Thyroid gland (tissue), 4 donors: ENCODE results near the gene RNPEP. TPM values are rescaled to one million over a fixed set of nuclear protein-coding genes. Genes with fewer than 3 reads are reported as not detected.

ENCODE experiments used
- DNase-seq, 2 donors: peaks; one replicate each; pipeline ENCODE4 v3.0.0-alpha.2; 2019
- H3K27ac ChIP-seq, 3 donors: fragments of 200-600 bp; sonication (generic); 1 replicate in 2 of 3; 2 replicates in 1 of 3; pipeline ENCODE4 v1.5.1; 2016 to 2019; ENCODE audit warnings: mild to moderate bottlenecking in 1 of 3, moderate library complexity in 1 of 3
- H3K27me3 ChIP-seq: fragments of 200-600 bp; sonication (generic); one replicate; pipeline ENCODE4 v1.5.1; 2019
- H3K36me3 ChIP-seq, 2 donors: fragments of 200-600 bp; sonication (generic); one replicate each; pipeline ENCODE4 v1.5.1; 2016 to 2019
- H3K4me1 ChIP-seq, 2 donors: fragments of 200-600 bp; sonication (generic); one replicate each; pipeline ENCODE4 v1.5.1; 2017 to 2019
- H3K4me3 ChIP-seq, 3 donors: fragments of 200-600 bp; sonication (generic); replicated peaks in 1 of 3; 1 replicate in 2 of 3; 2 replicates in 1 of 3; pipeline ENCODE4 v1.5.1; 2016; ENCODE audit warnings: mild to moderate bottlenecking in 1 of 3
- H3K9me3 ChIP-seq: fragments of 200-600 bp; sonication (generic); one replicate; pipeline ENCODE4 v1.5.1; 2017
- CTCF ChIP-seq, 6 experiments: fragments of 200-600 bp in 3 of 6; fragments of 450-650 bp in 3 of 6; sonication (generic) in 3 of 6; IDR thresholded peaks; one replicate each; pipeline ENCODE4 v1.5.1; 2016 to 2019; ENCODE audit warnings: antibody characterized with exemption in 6 of 6, mild to moderate bottlenecking in 2 of 6, inconsistent platforms in 1 of 6, moderate library complexity in 1 of 6
- POLR2A ChIP-seq, 2 donors: fragments of 450-650 bp; IDR thresholded peaks; one replicate each; pipeline ENCODE4 v1.6.1; 2017; ENCODE audit warnings: antibody characterized with exemption in 2 of 2, mild to moderate bottlenecking in 2 of 2, moderate library complexity in 1 of 2
- WGBS, 2 donors: methylation state at CpG; one replicate each; pipeline ENCODE4 v1.1.5; 2017; 5-methylcytosine and 5-hydroxymethylcytosine counted together
- intact Hi-C: fragments of 100-400 bp; cut with DNase I; formaldehyde crosslinking; loops from one replicate; pipeline ENCODE4 v1.15.1; 2023
- total RNA-seq, 4 donors: library from RNA; depleted of rRNA; stranded (reverse); fragments of >200 nt; gene quantifications; one replicate each; pipeline ENCODE4 v1.2.3, GENCODE V29; 2016

RNPEP gene
- total RNA-seq, 4 donors from 2014 or later, result 61.4 to 98.1 (median 85.7) TPM

GRCh38 chr1:202014060-202014459 is 31.6 kb downstream of the RNPEP start:
- intact Hi-C loops, result no loop called here
- peaks cover 31 to 51% of the 10 kb centered on the region in 2 donors for H3K4me1 ChIP-seq
- no peak overlapping the region for H3K4me3 ChIP-seq
- H3K9me3 ChIP-seq, result no peaks in the 10 kb centered on the region
- DNase-seq, result no peak
- no peaks in the 10 kb centered on the region for H3K27me3 ChIP-seq
- no peak for TF ChIP-seq POLR2A (IDR thresholded peaks at IDR 0.05)
- TF ChIP-seq CTCF (IDR thresholded peaks at IDR 0.05), result no peak
- peaks cover 5 to 11% of the 10 kb centered on the region in 2 donors for H3K36me3 ChIP-seq
- 95 to 97% methylated on average over 6 of the region's 6 CpGs for WGBS, 2 donors
- no peak overlapping the region for H3K27ac ChIP-seq

- Histone ChIP-seq H3K27me3 (no peaks in the 10 kb centered on the region), H3K9me3 (no peaks in the 10 kb centered on the region), H3K27ac (no peak overlapping the region), H3K4me3 (no peak overlapping the region), H3K4me1 (peaks cover 23 to 41% of the 10 kb centered on the region in 2 donors), H3K36me3 (peaks cover 5 to 11% of the 10 kb centered on the region in 2 donors)
- TF ChIP-seq CTCF (IDR thresholded peaks at IDR 0.05) (no peak), POLR2A (IDR thresholded peaks at IDR 0.05) (no peak)
- DNase-seq, result no peak
- WGBS, 2 donors, result 86 to 88% methylated on average over 17 of the region's 17 CpGs
- intact Hi-C loops, result no loop called here
Measured at GRCh38 chr1:202014915-202015661, 32.6 kb downstream of the RNPEP start.

- Histone ChIP-seq H3K27ac (no peak overlapping the region), H3K4me1 (peaks cover 20 to 39% of the 10 kb centered on the region in 2 donors), H3K36me3 (peaks cover 5 to 11% of the 10 kb centered on the region in 2 donors), H3K27me3 (no peaks in the 10 kb centered on the region), H3K4me3 (no peak overlapping the region), H3K9me3 (no peaks in the 10 kb centered on the region)
- DNase-seq, result no peak
- 95 to 96% methylated on average over 3 of the region's 3 CpGs for WGBS, 2 donors
- TF ChIP-seq POLR2A (IDR thresholded peaks at IDR 0.05) (no peak), CTCF (IDR thresholded peaks at IDR 0.05) (no peak)
- intact Hi-C loops, result no loop called here
Measured at GRCh38 chr1:202015662-202015937, 33.2 kb downstream of the RNPEP start.

GRCh38 chr1:202016022-202016810 is 33.8 kb downstream of the RNPEP start:
- peaks cover 5 to 11% of the 10 kb centered on the region in 2 donors for H3K36me3 ChIP-seq
- H3K27me3 ChIP-seq, result no peaks in the 10 kb centered on the region
- H3K4me1 ChIP-seq, result peaks cover 14 to 34% of the 10 kb centered on the region in 2 donors
- no peak overlapping the region for H3K4me3 ChIP-seq
- intact Hi-C loops, result no loop called here
- TF ChIP-seq CTCF (IDR thresholded peaks at IDR 0.05), result no peak
- WGBS, 2 donors, result 87 to 91% methylated on average over 9 of the region's 9 CpGs
- H3K27ac ChIP-seq, result no peak overlapping the region
- no peak for DNase-seq
- no peaks in the 10 kb centered on the region for H3K9me3 ChIP-seq
